Measurements from ENCODE around the gene CCDC177.
A peak's percentile ranks its signal among the peaks of the same experiment; 100 is the strongest.

CCDC177 gene

GRCh38 chr14:69574263-69574953, at the start of gene CCDC177:
Gene CCDC177 (minus strand): TSS chr14:69574871. CDS start chr14:69573622, 1,249 bp downstream.
- DNase-seq (ENCODE audit: low read depth), result no peak

DNA sequence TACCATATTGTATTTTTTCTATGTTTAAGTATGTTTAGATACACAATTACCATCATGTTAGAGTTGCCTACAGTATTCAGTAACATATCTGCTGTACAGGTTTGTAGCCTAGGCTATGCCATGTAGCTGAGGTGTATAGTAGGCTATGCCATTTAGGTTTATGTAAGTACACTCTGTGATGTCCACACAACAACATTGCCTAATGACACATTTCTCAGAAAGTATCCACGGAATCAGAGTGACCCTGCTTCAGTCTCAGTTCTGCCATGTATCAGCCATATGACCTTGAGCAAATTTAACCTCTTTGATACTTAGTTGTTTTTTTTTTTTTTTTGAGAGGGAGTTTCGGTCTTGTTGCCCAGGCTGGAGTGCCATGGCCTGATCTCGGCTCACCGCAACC, 49.5 kb upstream of the CCDC177 start:
- no peak for DNase-seq (ENCODE audit: low read depth)

DNA sequence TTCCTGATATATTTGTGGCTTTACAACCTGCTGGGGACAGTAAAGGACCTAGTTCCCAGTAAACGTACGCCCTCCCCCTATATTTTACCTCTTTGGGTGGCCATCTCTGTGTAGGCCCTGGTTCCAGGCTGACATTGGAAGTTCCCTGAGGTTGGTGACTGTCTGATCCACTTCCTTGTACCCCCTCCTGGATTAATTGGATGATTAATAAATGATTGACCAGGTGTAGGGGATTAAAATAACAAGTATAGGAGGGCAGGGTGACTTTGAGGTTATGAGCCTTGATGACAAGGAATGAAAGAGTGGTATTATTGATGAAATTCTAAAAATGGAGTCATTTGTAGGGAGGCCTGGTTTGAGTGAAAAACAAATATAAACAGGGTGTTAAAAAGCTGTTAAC, 46.3 kb upstream of the CCDC177 start:
- DNase-seq (ENCODE audit: low read depth), result no peak

DNA sequence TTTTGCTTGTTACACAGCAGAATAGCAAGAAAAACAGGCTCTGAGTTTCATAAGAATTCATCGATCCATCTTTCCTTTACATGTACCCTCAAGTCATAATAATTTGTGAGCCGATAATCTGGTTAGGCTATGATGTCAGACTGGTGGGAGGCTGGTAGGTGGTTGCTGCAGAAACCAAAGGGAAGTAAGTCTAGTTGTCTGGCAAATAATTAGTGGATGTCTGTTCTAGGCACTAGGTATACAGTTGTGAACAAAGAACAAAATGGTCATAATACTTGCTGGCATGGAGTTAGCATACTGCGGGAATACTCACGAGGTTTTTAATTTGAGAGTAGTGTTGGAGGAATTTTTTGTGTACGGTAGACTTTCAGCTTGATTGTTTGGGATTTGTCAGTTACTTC, 45.5 kb upstream of the CCDC177 start:
- DNase-seq (ENCODE audit: low read depth), result no peak

DNA sequence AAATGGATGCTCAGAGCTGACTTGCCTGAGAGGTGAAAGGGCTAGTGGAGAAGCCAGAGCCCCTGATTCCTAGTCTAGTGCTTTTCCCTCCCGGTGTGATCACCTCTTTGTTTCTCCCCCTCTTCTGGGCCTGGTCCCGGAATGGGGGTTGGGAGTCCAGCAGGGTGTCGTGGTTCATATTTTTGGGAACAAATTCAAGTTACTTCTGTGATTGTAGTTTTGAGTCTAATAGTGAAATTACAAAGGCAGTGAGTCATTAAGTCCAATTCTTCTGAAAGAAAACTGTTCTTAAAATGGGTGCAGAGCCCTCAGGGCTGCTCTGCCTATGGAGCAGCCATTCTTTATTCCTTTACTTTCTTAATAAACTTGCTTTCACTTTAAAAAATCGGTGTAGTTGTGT, 44.3 kb upstream of the CCDC177 start:
- DNase-seq (ENCODE audit: low read depth), result no peak

DNA sequence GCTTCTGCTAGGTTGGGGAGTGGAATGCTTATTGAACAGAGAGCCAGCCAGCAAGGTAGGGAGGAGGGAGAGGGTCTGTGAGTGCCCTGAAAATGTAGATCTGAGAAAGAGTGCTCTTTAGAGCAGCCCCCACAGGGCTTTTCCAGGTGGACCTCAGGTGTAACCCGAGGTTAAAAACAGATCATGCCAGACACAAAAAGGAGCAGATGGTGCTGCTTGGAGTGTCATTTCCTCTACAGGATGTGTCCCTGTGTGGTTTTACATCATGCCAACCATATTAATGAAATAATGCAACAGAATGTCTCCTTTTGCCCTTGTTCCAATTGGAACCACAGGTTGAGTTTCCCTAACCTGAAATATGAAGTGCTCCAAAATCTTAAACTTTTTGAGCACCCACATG, 43.1 kb upstream of the CCDC177 start:
- no peak for DNase-seq (ENCODE audit: low read depth)

- no peak for DNase-seq (ENCODE audit: low read depth)
These were observed 41.7 kb upstream of the CCDC177 start for GRCh38 chr14:69616408-69616773.

GRCh38 chr14:69615496-69616407, 41.1 kb upstream of the CCDC177 start:
- DNase-seq (ENCODE audit: low read depth), result peak; percentile 38

DNA sequence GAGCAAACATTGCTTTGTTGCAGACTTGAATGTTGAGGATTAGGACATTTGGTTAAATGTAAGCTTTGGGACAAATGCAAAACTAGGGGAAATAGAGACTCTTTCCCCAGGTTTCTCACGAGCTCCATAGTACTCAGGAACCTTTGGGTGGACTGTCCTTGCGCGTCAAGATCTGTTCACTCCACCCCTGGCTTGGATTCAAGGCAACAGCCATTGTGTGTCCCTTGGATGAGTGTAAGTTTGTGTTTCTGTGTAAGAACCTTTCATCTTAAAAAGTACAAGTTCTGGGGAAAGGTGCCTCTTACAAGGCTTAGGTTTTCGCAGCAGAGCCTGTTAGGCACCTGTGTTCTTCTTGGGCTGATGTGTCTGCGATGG, 40.4 kb upstream of the CCDC177 start:
- DNase-seq (ENCODE audit: low read depth), result no peak

DNA sequence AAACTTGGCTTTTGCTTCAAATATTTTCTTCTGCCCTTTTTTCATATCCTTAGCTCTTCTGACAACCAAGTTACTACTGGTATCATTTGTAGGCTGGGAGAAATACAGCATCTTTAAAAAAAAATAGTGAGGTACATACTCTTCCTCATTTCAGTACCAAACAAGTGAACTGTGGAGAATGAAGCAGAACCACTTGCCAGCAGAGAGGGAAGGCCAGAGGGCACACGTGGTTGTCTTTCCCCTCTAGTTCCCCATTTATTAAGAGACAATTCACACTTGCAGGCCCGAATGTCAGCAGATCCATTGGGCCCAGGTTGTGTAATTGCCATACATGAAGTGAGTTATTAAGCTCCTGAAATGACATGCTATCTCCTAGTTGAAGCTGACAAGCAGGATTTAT, 39.9 kb upstream of the CCDC177 start:
- no peak for DNase-seq (ENCODE audit: low read depth)

DNA sequence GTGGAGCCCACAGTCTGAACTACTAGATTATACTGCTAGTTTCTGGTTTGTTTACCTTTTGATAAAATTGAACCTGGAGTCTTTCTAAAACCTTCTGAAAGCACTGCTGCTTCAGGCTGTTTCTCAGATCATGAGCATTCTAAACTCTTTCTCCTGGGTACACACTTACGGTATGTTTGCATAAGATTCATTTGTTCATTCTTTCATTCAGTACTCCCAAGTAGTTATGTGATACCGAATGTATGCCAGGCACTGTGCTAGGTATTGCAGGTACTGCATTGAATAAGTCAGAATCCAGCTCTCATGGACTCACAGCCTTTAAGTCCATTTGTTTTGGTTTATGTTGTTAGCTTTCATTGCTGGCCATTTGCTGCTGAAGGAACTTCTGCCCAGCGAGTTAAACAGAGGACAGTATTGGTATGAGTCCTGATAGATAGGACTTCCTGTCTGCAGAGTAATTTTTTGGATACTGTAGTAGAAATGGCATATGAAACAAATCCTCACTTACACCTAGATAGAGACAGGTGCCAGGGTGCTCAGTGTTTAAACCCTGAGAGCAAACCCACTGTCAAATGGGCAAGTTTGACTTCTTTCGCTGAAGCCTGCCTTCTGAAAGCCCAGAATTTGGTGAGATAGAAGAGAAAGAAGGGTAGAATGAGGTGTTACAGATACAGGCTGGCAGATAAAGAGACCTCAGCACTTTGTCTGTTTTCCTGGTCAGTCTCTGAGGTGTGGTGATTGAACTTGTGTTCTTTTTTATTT, 38.8 kb upstream of the CCDC177 start:
- DNase-seq (ENCODE audit: low read depth), result no peak

DNA sequence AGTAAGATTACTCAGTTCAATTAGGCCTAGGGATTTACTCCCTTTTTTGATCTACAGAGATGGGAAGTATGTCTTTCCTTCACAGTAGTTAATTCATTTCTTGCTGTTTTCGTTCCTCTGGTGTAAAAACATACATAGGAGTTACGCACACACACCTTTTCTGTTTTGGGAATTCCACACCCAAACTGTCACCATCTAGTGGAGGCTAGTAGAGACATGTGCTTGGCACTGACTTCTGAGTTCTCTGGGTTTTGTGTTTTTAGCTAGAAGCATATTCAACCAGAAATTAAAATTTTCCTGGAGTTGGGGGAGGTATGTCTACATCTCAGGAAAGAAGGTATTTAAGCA, 38.1 kb upstream of the CCDC177 start:
- DNase-seq (ENCODE audit: low read depth), result no peak

DNA sequence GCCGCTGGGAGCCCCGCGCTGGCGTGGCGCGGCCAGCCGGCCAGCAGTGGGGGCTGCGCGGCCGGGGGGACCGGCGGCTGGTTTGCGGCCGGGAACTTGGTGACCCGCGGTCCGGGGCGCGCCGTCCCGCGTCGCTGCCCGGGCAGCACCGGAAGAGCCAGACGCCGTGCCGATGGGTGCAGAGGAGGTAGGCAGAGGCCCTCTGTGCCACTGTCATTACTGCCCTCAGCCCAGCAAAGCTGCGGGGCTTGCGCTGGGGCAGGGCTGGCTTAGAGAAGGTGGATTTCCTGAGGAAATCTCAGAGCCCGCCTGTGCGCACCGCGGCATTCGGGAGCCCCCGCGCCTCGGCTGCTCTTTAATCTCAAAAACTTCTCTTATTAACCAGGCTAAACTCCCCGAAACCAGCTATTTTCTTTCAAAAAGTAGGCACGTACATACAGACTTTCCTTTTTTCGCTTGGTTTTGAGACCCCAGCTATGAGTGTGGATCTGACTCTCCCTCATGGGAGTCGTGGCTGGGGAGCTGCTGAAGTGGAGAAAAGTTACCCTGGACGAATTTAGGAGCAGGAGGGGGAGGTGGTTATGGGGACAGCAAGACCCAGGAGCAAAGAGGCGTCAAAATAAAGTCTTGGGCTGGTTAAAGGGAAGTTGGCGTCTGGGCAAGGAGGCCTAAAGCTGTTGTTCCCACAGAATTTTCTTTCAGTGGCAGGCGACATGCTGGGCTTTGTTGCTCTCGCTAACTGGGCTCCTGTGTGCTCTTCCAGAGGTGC, 37.5 kb upstream of the CCDC177 start:
- DNase-seq (ENCODE audit: low read depth), result no peak

- DNase-seq (ENCODE audit: low read depth), result no peak
These were observed 36.7 kb upstream of the CCDC177 start, which contains the start of gene SUSD6 for GRCh38 chr14:69611172-69612013. Gene SUSD6 (plus strand): TSS chr14:69611596. CDS start chr14:69658593, 46,997 bp downstream.

DNA sequence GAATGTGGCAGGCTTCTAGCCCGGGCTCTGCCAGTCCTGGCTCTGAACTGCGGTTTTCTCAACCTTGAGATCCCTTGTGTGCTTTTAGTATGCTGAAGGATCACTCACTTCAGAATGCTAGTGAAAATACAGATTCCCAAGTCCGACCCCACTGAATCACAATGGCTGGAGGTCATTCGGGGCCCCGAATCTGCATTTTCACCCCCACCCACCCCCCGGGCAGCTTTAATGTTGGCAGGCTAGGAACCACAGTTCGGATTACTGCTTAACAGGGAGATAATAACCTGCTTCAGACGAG, 36.2 kb upstream of the CCDC177 start:
- DNase-seq (ENCODE audit: low read depth), result no peak

DNA sequence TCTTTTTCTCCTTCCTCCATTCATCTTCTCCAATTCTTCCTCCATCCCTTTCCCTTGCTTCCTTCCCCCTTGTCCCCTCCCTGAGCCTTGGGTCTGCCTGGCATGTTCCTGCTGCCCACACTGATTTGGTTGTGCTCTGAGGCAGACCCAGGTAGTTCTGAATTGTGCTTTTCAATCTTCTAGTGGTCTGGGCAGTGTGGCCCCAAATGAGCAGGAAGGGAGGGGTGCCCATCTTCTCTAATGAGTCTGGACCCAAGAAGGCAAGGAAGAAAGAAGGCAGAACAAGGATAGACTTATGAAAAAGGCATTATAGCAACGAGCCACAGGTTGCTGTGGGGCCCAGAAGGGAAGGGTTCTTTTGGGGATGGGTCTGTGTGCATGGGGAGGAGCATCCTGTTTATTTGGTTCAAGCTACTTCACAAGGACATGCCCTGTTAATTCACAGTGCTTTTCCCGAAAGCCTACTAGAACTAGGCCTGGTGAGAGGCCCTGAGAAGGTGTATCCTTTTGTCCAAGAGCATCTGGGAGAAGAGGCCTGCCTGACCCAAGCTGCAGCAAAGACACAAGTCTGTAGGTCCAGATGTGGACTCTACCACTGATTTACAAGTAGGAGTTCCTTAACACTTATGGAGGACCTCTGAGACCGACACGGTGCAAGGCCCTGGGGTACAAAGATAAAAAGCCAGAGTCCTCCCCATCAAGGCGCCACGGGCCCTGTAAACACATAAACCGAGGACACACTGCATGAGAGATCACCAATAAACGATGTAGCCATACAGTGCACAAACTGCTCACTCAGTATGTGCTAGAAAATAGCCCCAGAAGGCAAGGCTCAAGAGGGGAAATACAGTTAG, 35.6 kb upstream of the CCDC177 start:
- no peak for DNase-seq (ENCODE audit: low read depth)

DNA sequence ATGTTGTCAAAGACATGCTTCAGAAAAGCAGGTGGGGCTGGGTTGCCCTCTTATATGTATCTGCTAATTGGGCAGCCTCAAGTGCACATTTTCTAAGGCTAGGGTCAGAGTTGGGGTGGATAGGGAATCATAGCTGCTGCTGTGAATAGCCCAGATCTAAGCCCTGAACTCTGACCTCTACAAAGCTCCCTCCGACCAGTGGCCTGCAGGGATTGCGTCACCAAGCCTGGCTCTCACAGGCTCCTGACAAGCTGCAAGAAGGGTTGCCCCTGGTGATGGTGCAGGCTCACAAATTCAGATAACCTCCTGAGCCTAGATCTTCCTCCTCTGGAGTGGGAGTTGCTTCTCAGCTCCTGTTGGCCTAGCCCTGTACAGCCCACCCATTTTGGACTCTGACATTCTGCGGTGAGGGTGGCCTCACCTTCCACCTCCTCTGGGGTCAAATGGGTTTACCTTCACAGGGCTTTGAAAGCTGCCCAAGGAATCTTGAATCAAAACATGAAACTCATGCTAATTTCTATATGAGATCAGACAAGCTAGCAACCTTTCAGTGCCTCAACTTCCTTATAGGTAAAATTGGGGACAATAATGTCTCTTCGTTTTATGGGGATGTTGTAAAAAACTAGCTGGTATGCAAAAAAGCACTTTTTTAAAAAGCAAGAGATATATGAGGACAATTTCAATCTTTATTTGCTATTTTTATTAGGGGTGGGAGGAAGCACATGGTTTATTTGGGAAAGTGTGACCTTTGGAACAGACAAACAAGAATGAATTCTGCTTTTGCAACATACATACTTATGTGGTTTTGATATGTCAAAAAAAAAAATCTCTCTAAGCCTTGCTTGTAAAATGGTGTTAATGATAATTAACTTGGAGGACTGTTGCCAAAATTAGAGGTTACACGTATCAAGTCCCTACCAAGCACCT, 31.9 kb upstream of the CCDC177 start:
- DNase-seq (ENCODE audit: low read depth), result no peak

GRCh38 chr14:69605738-69606137, 31.1 kb upstream of the CCDC177 start:
- DNase-seq (ENCODE audit: low read depth), result no peak

DNA sequence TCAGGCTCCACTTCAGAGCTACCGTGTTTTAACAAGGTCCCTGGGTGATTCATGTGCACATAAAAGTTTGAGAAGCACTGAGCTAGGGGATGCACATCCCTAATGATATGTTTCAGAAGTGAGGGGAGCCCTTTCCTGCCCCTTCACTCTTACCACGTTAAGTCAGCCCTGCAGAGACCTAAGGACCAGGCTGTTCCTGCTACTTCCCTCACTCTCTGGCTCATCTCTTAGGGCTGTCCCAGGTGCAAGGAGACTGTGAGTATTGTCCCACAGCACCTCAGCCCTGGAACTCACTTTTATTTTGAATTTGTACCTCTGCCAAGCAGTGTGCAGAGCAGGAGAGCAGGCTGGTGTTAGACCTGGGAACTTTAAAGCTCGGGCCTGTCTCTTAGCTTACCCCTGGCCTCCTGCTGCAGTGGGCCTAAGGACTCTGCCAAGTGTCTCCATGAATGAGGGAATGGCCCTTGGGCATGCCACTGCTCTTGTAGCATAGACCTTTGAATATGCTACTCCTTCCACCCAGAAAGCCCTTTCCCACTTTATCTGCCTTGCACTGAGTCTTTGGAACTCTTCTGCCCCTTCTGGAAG, 25.7 kb upstream of the CCDC177 start:
- DNase-seq (ENCODE audit: low read depth), result no peak

Data from non-pigmented ciliary epithelial cell (primary cell).